Upper lobe of right lung (tissue), 1 donor: Measurements from ENCODE around the gene OR10AD1. TPM values are rescaled to one million over a fixed set of nuclear protein-coding genes. Genes with fewer than 3 reads are reported as not detected.
A peak's percentile ranks its signal among the peaks of the same experiment; 100 is the strongest.

Experiments used
- ATAC-seq: fragments of 200-7000 bp; cut with Tn5 transposase; one replicate; pipeline ENCODE4 v1.9.1; 2020; ENCODE audit warnings: mild to moderate bottlenecking, moderate library complexity
- DNase-seq: peaks from one replicate; pipeline ENCODE4 v3.0.0-alpha.2; 2020
- H3K27ac ChIP-seq: fragments of 200-600 bp; one replicate; pipeline ENCODE4 v1.8.0; 2022
- H3K27me3 ChIP-seq: fragments of 200-600 bp; one replicate; pipeline ENCODE4 v1.8.0; 2022; ENCODE audit warnings: mild to moderate bottlenecking
- H3K36me3 ChIP-seq: fragments of 200-600 bp; one replicate; pipeline ENCODE4 v1.8.0; 2022
- H3K4me1 ChIP-seq: fragments of 200-600 bp; one replicate; pipeline ENCODE4 v1.8.0; 2022
- H3K4me3 ChIP-seq: fragments of 200-600 bp; one replicate; pipeline ENCODE4 v1.8.0; 2022; ENCODE audit warnings: mild to moderate bottlenecking
- H3K9me3 ChIP-seq: fragments of 200-600 bp; one replicate; pipeline ENCODE4 v1.8.0; 2022
- CTCF ChIP-seq: fragments of 200-600 bp; IDR thresholded peaks from one replicate; pipeline ENCODE4 v1.8.0; 2022; ENCODE audit warnings: antibody characterized with exemption
- intact Hi-C: fragments of 100-400 bp; cut with DNase I; formaldehyde crosslinking; loops from one replicate; pipeline ENCODE4 v1.11.0; 2022
- total RNA-seq: library from RNA; stranded (reverse); fragmentation: NEBNext Ultra II Directional; extraction: Animal tissue kit (Norgen Biotek cat#: 25700); gene quantifications from one replicate; pipeline ENCODE4 v1.2.1, GENCODE V29; 2021
- donor health status: DM: no; HTN: yes; CAD: no; lungs with severe emphysema.

OR10AD1 gene
- total RNA-seq, 1 donor from 2014 or later, result not detected

- no peak overlapping the region for H3K27ac ChIP-seq
- no peaks in the 10 kb centered on the region for H3K4me1 ChIP-seq
- H3K4me3 ChIP-seq, result no peak overlapping the region
- no peaks in the 10 kb centered on the region for H3K36me3 ChIP-seq
- TF ChIP-seq CTCF, result no peak
- DNase-seq, result no peak
- intact Hi-C loops, result no loop called here
- peaks cover 6% of the 10 kb centered on the region for H3K27me3 ChIP-seq
- H3K9me3 ChIP-seq, result no peaks in the 10 kb centered on the region
- no peak for ATAC-seq
These were observed 38.6 kb downstream of the OR10AD1 start for GRCh38 chr12:48164451-48164850.

- TF ChIP-seq CTCF, result no peak
- ATAC-seq (no peak), DNase-seq (no peak)
- Histone ChIP-seq H3K4me1 (no peaks in the 10 kb centered on the region), H3K27me3 (peaks cover 6% of the 10 kb centered on the region), H3K4me3 (no peak overlapping the region), H3K9me3 (no peaks in the 10 kb centered on the region), H3K36me3 (no peaks in the 10 kb centered on the region), H3K27ac (no peak overlapping the region)
- intact Hi-C loops, result no loop called here
These were observed 39.8 kb downstream of the OR10AD1 start for GRCh38 chr12:48163150-48163747.

GRCh38 chr12:48160807-48161206, 42.3 kb downstream of the OR10AD1 start:
- Histone ChIP-seq H3K36me3 (no peaks in the 10 kb centered on the region), H3K27me3 (no peaks in the 10 kb centered on the region), H3K9me3 (no peaks in the 10 kb centered on the region), H3K4me3 (no peak overlapping the region), H3K27ac (no peak overlapping the region), H3K4me1 (peaks cover 4% of the 10 kb centered on the region)
- no peak for TF ChIP-seq CTCF
- DNase-seq (no peak), ATAC-seq (no peak)
- intact Hi-C loops, result no loop called here

GRCh38 chr12:48160046-48160445, 43.0 kb downstream of the OR10AD1 start:
- peaks cover 4% of the 10 kb centered on the region for H3K4me1 ChIP-seq
- no peak overlapping the region for H3K27ac ChIP-seq
- H3K36me3 ChIP-seq, result no peaks in the 10 kb centered on the region
- H3K9me3 ChIP-seq, result no peaks in the 10 kb centered on the region
- ATAC-seq, result no peak
- no peak for DNase-seq
- TF ChIP-seq CTCF, result no peak
- intact Hi-C loops, result no loop called here
- no peak overlapping the region for H3K4me3 ChIP-seq
- H3K27me3 ChIP-seq, result no peaks in the 10 kb centered on the region

GRCh38 chr12:48157889-48158370, 45.2 kb downstream of the OR10AD1 start:
- ATAC-seq, result no peak
- Histone ChIP-seq H3K9me3 (no peaks in the 10 kb centered on the region), H3K27me3 (no peaks in the 10 kb centered on the region), H3K27ac (peak overlapping the region; percentile 85), H3K4me3 (peak overlapping the region; percentile 76), H3K36me3 (peaks cover 9% of the 10 kb centered on the region), H3K4me1 (peaks cover 4% of the 10 kb centered on the region)
- no peak for TF ChIP-seq CTCF
- DNase-seq, result no peak
- intact Hi-C loops, result no loop called here
